NT2/D1 (cell line): ENCODE data around the gene EDA.

ENCODE experiments used
- SUZ12 ChIP-seq: IDR thresholded peaks from 2 replicates; pipeline ENCODE4 v1.6.1; 2011; ENCODE audit not compliant: insufficient read length, insufficient read depth; ENCODE audit errors: extremely low read depth
- YY1 ChIP-seq: IDR thresholded peaks from 2 replicates; pipeline ENCODE4 v1.6.1; 2011; ENCODE audit not compliant: insufficient read length, insufficient read depth
- ZNF274 ChIP-seq: IDR thresholded peaks from 2 replicates; pipeline ENCODE4 v1.6.1; 2011; ENCODE audit warnings: mild to moderate bottlenecking, low read depth, low read length

DNA sequence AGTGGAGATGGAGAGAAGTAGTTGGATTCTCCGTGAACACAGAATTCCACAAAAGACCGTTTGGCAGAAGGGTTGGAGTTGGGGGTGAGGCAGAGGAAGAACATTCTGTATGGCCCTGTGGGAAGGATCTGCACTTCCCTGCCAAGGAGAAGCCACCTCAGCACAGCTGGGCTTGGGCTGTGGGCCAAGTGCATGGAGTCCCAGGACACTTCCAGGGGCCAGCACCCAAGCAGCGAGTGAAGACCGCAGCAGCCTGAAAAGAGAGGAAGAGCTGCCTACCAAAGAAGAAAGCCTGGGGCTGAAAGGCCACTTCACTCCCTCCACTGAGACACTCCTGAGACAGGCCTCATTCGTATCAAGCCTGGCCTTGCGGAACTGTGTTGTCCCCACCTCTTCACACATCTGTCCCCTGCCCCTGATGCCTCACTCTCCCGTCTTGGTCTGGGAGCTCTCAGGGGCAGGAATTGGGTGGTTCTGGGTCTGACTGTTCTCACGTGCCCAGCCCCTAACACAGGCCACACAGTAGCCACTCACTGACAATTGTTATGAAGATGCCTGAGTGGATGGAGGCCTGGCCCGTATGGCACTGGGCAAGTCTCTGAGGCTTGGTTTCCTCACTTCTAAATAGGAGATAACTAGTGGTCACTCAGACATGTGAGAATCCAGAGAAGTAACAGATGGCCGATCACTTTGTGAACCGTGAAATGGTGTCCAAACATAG lies 437.1 kb downstream of the EDA start:
- no peak for TF ChIP-seq SUZ12
- no peak for TF ChIP-seq ZNF274
- TF ChIP-seq YY1 = no peak
